HL-60 (cell line): ENCODE data around the gene FAM47E.

Experiments
- DNase-seq, 2 experiments: peaks; one replicate each; pipeline ENCODE4 v3.0.0-alpha.2; 2010 to 2020; ENCODE audit warnings: low read depth in 1 of 2, low spot score in 1 of 2
- H3K27ac ChIP-seq: fragments of 250-450 bp; sonication (Bioruptor Pico); replicated peaks from 2 replicates; pipeline ENCODE4 v1.5.1; 2020; ENCODE audit warnings: mild to moderate bottlenecking, moderate library complexity
- H3K27me3 ChIP-seq: fragments of 250-450 bp; sonication (Bioruptor Pico); 2 replicates; pipeline ENCODE4 v1.5.1; 2021; ENCODE audit warnings: mild to moderate bottlenecking, moderate library complexity; ENCODE audit not compliant: insufficient read depth, poor library complexity, severe bottlenecking
- H3K4me3 ChIP-seq: replicated peaks from 2 replicates; pipeline ENCODE4 v1.5.1; 2011; ENCODE audit warnings: mild to moderate bottlenecking, control low read depth, low read length; ENCODE audit not compliant: insufficient read depth
- GABPA ChIP-seq: IDR thresholded peaks from 2 replicates; pipeline ENCODE4 v1.6.1; 2012; ENCODE audit warnings: low read depth
- POLR2AphosphoS5 ChIP-seq: IDR thresholded peaks from 2 replicates; pipeline ENCODE4 v1.6.1; 2012; ENCODE audit warnings: low read depth
- REST ChIP-seq: IDR thresholded peaks from 2 replicates; pipeline ENCODE4 v1.6.1; 2012; ENCODE audit warnings: low read depth; ENCODE audit not compliant: insufficient replicate concordance
- SPI1 ChIP-seq: IDR thresholded peaks from 2 replicates; pipeline ENCODE4 v1.6.1; 2012; ENCODE audit warnings: low read depth, mild to moderate bottlenecking, borderline replicate concordance
- TF ChIP-seq, protein P1 (sequence below): IDR thresholded peaks from one replicate; pipeline ENCODE4 v1.5.1; 2011; ENCODE audit warnings: low read length, control low read depth, inconsistent platforms; ENCODE audit not compliant: insufficient read depth

The FAM47E gene

GRCh38 chr4:76305971-76306881 is 54.7 kb downstream of the FAM47E start, which contains the start of gene STBD1:
Gene STBD1, plus strand, starts transcription at chr4:76306733. Its CDS starts 37 bp downstream, at chr4:76306770.
- TF ChIP-seq SPI1 (no peak), POLR2AphosphoS5 (peak; percentile 44; the same call in 1 of the 2 replicates)
- Histone ChIP-seq H3K4me3 (peak within 1 kb of the TSS; percentile 79), H3K27ac (peak within 1 kb of the TSS; percentile 76), H3K27me3 (no peaks in the 10 kb centered on the region)
- peak; percentile 62 to 69 for DNase-seq

DNA sequence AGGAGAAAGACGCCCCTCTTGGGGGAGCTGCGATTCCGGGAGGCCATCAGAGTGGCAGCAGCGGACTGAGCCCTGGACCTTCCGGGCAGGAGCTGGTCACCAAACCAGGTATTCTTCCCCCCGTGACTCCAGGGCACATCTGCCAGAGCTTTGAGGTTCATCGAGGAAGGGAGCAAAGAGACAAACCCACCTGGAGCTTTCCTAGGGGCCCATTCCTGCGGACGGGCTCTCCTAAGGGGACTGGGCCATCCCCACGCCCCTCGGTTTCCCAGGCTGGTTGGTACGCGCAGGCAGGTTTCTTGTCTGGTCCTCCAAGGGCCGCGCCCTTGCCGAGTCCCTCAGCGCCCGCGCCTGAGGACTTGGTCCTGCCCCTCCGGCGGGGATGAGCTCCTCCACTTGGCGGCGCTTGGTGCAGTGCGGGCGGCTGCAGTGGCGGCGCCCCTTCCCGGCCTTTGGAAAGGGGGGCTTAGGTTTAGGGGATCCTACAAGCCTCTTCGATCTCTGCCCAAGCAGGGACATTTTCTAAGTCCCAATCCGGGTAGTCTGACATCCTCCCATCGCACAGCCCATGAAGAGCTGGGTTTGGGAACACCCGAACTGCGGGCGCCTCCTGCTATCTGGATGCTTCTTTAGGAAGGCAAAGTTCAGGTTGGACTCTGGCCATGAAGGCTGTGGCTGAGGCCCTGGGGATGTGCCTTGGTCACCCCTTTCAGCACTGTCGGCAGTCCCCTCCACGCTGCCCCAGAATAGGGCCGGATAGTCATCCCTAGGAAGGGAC is 55.5 kb downstream of the FAM47E start:
- Histone ChIP-seq H3K27ac (peak overlapping the region; percentile 76), H3K4me3 (peak overlapping the region; percentile 79), H3K27me3 (no peaks in the 10 kb centered on the region)
- DNase-seq: peak in 1 of 2 experiments; percentile 48
- no peak for TF ChIP-seq GABPA
- TF ChIP-seq REST: no peak
- TF ChIP-seq, protein P1, sequence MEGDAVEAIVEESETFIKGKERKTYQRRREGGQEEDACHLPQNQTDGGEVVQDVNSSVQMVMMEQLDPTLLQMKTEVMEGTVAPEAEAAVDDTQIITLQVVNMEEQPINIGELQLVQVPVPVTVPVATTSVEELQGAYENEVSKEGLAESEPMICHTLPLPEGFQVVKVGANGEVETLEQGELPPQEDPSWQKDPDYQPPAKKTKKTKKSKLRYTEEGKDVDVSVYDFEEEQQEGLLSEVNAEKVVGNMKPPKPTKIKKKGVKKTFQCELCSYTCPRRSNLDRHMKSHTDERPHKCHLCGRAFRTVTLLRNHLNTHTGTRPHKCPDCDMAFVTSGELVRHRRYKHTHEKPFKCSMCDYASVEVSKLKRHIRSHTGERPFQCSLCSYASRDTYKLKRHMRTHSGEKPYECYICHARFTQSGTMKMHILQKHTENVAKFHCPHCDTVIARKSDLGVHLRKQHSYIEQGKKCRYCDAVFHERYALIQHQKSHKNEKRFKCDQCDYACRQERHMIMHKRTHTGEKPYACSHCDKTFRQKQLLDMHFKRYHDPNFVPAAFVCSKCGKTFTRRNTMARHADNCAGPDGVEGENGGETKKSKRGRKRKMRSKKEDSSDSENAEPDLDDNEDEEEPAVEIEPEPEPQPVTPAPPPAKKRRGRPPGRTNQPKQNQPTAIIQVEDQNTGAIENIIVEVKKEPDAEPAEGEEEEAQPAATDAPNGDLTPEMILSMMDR: no peak
- no peak for TF ChIP-seq POLR2AphosphoS5
- TF ChIP-seq SPI1: no peak

GRCh38 chr4:76307660-76308014 is 56.1 kb downstream of the FAM47E start:
- DNase-seq: no peak
- no peaks in the 10 kb centered on the region for H3K27me3 ChIP-seq
- H3K27ac ChIP-seq: no peak overlapping the region
- H3K4me3 ChIP-seq: peak overlapping the region; percentile 79
- TF ChIP-seq GABPA (no peak), POLR2AphosphoS5 (no peak), REST (no peak)
- TF ChIP-seq, protein P1: no peak

- Histone ChIP-seq H3K27ac (no peak overlapping the region), H3K4me3 (no peak overlapping the region), H3K27me3 (no peaks in the 10 kb centered on the region)
- DNase-seq: no peak
- TF ChIP-seq POLR2AphosphoS5 (no peak), REST (no peak), SPI1 (no peak), GABPA (no peak)
- TF ChIP-seq, protein P1: no peak
Observed at GRCh38 chr4:76308548-76308947, 57.0 kb downstream of the FAM47E start.
